OCI-LY1 (cell line): ENCODE data around the gene CISH.

Source experiments
- EZH2 ChIP-seq: fragments of 200-600 bp; sonication (generic), shearing (Covaris generic); IDR thresholded peaks from 2 replicates; pipeline ENCODE4 v1.8.0; 2017; ENCODE audit warnings: borderline replicate concordance, mixed run types, mild to moderate bottlenecking, antibody characterized with exemption, low read length, moderate library complexity, mixed read lengths
- TF ChIP-seq, protein P1 (sequence below): fragments of 200-600 bp; sonication (generic), shearing (Covaris generic); IDR thresholded peaks from 2 replicates; pipeline ENCODE4 v1.5.1; 2017; ENCODE audit warnings: mild to moderate bottlenecking, antibody characterized with exemption, low read length, moderate library complexity, mixed read lengths

DNA sequence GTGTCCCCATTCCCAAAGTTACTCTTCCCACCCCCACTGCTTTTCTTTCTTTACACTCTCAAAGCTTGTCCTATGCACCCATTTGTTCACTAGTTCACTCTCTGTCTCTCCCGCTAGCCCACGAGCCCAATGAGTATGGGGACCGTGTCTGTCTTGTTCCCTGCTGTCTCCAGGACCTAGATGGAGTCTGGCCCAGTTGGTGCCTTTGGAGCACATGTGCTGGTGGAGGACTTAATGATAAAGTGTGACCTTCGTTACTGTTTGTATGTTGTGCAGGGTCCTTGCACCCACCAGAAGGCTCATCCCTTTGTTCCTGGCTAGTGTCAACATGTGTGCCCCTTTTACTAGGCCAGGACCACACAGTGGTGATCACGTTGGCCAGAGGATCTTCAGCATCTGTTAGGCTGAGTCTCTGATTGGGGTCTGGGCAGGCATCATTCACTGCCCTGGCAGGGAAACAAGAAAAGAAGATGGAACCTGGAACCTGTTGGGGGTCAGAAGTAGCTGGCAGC lies 7.4 kb downstream of the CISH start:
- TF ChIP-seq, protein P1, sequence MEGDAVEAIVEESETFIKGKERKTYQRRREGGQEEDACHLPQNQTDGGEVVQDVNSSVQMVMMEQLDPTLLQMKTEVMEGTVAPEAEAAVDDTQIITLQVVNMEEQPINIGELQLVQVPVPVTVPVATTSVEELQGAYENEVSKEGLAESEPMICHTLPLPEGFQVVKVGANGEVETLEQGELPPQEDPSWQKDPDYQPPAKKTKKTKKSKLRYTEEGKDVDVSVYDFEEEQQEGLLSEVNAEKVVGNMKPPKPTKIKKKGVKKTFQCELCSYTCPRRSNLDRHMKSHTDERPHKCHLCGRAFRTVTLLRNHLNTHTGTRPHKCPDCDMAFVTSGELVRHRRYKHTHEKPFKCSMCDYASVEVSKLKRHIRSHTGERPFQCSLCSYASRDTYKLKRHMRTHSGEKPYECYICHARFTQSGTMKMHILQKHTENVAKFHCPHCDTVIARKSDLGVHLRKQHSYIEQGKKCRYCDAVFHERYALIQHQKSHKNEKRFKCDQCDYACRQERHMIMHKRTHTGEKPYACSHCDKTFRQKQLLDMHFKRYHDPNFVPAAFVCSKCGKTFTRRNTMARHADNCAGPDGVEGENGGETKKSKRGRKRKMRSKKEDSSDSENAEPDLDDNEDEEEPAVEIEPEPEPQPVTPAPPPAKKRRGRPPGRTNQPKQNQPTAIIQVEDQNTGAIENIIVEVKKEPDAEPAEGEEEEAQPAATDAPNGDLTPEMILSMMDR = no peak
- no peak for TF ChIP-seq EZH2
